GM10266 (cell line): ENCODE measurements around the gene TRIM40.

ENCODE experiments used
- DNase-seq: peaks from one replicate; pipeline ENCODE4 v3.0.0; 2012; ENCODE audit errors: extremely low spot score
- TF ChIP-seq, protein P1 (sequence below): IDR thresholded peaks from 2 replicates; pipeline ENCODE4 v1.5.1; 2012; ENCODE audit warnings: mild to moderate bottlenecking, low read depth; ENCODE audit not compliant: control insufficient read depth, insufficient read depth; ENCODE audit errors: missing control alignments

The TRIM40 gene

GRCh38 chr6:30184417-30185031 lies 48.6 kb downstream of the TRIM40 start:
- TF ChIP-seq, protein P1, sequence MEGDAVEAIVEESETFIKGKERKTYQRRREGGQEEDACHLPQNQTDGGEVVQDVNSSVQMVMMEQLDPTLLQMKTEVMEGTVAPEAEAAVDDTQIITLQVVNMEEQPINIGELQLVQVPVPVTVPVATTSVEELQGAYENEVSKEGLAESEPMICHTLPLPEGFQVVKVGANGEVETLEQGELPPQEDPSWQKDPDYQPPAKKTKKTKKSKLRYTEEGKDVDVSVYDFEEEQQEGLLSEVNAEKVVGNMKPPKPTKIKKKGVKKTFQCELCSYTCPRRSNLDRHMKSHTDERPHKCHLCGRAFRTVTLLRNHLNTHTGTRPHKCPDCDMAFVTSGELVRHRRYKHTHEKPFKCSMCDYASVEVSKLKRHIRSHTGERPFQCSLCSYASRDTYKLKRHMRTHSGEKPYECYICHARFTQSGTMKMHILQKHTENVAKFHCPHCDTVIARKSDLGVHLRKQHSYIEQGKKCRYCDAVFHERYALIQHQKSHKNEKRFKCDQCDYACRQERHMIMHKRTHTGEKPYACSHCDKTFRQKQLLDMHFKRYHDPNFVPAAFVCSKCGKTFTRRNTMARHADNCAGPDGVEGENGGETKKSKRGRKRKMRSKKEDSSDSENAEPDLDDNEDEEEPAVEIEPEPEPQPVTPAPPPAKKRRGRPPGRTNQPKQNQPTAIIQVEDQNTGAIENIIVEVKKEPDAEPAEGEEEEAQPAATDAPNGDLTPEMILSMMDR: no peak

DNA sequence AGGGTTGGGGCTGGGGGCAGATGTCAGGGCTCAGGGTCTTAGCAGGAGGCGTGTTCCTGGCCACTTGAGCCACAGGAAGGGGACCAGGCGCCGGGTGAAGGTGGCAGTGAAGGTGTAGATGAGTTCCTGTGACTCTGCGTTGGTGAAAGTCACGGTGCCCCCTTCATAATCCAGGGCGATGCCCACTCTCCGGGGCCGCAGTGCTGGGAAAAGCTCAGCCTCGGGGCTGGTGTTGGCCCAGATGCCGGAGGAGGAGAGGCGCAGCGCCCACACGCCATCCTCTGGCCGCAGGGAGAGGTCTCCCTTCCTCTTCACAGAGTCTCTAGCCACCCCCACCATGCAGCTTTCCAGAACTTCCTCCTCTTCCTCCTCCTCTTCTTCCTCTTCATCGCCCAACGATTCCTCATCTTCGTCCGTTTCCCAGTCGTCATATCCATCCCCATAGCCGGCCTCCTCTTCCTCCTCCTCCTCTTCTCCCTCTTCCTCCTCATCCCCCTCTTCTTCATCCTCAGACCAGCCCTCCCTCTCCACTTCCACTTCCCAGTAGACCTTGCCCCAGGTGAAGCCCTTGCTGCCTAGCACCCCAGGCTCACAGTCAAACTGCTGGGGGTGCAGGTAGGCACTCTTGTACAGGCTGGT lies 50.0 kb downstream of the TRIM40 start:
- TF ChIP-seq, protein P1: no peak
- DNase-seq: no peak

More at GRCh38 chr6:30184417-30185031, 48.6 kb downstream of the TRIM40 start:
- no peak for DNase-seq

GRCh38 chr6:30188541-30188940 lies 52.6 kb downstream of the TRIM40 start:
- no peak for DNase-seq
- TF ChIP-seq, protein P1: no peak

GRCh38 chr6:30192076-30192475 lies 56.1 kb downstream of the TRIM40 start:
- TF ChIP-seq, protein P1: no peak
- no peak for DNase-seq

GRCh38 chr6:30194797-30195690 lies 59.1 kb downstream of the TRIM40 start:
- TF ChIP-seq, protein P1: no peak
- DNase-seq: no peak

DNA sequence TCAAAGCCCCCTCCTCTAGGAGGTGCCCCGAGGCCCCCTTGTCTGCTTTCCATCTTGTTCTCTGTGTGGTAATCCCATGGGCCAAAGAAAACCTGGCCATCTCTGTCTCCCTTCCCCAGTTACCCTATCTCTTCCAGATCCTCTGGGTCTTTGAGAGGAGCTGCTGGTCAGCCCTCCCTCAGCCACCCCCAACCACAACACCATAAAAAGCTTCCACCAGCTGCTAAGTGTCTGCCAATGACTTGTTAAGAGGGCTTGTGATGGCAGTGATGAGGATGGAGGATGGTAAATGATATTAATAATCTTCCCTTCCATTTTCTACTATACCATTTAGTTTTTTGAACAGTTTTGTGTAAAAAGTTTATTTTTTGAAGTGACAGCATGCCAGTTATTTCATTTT lies 60.0 kb downstream of the TRIM40 start:
- DNase-seq: no peak
- TF ChIP-seq, protein P1: no peak
